Heart left ventricle (tissue), 13 donors: ENCODE data around the gene DYNLT4.

Experiments
- POLR2A ChIP-seq, 2 donors: fragments of 450-650 bp; IDR thresholded peaks; one replicate each; pipeline ENCODE4 v1.6.1; 2017; ENCODE audit warnings: antibody characterized with exemption in 2 of 2, mild to moderate bottlenecking in 2 of 2, moderate library complexity in 2 of 2
- TF ChIP-seq, protein P1 (sequence below), 12 donors: fragments of 200-600 bp; sonication (generic) in 4 of 12; IDR thresholded peaks; one replicate each; pipeline versions ENCODE4 v1.5.0 to v1.8.0; 2018 to 2022; ENCODE audit warnings: antibody characterized with exemption in 12 of 12, mild to moderate bottlenecking in 5 of 12
- donor health status: ischemic (EF 13 %, LVEDD 7.1; RV severe dilation, severe dysfunction).
- donor health status: DM: no; HTN: yes; CAD: no.
- donor health status: DM: no; HTN: no; CAD: no.
- donor health status: ischemic (EF 25% LVEDD 6.9; RV normal size, moderate dysfunction).
- donor health status: ischemic (EF 25% LVEDD 5.7; RV mildly dilated, moderate dysfunction).
- donor health status: ischemic (EF 35%, LVEDD 5.7; RV mildly dilated, moderate dysfunction).
- donor health status: nonischemic (EF 11% LVEDD 7.7; RV severe dilation, severe dysfunction).
- donor health status: DM: yes; HTN: yes; CAD: no.
- donor health status: PGD.
- donor health status: ischemic (EF 29% LVEDD 5.4; RV normal size, mild dysfunction).
- donor health status: nonischemic (EF 23%, LVEDD 6.1; RV moderate dilation, normal function).

DNA sequence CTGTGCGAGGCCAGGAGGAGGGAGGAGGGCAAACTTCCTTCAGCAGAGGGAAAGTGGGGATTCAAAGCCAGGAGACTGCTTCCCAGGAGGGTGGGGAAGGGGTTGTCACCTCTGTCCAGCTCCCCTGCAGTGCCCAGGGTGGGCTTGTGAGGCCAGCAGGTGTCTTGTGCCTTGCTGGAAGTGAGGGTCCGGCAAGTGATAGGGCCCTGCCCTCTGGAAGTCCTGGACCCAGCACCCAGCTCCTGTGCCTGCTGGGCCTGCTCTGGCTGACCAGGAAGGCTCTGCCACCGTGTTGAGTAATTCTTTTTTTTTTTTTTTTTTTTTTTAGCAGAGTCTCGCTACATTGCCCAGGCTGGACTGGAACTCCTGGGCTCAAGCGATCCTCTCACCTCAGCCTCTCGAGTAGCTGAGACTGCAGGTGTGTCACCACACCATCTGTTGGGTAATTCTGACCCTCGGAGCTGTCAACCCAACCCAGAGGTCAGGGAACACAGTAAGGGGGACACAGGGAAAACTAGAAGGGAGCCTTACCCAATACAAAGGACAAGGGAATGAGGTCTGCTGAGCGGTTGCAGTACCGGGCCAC, 20.2 kb downstream of the DYNLT4 start:
- TF ChIP-seq, protein P1, sequence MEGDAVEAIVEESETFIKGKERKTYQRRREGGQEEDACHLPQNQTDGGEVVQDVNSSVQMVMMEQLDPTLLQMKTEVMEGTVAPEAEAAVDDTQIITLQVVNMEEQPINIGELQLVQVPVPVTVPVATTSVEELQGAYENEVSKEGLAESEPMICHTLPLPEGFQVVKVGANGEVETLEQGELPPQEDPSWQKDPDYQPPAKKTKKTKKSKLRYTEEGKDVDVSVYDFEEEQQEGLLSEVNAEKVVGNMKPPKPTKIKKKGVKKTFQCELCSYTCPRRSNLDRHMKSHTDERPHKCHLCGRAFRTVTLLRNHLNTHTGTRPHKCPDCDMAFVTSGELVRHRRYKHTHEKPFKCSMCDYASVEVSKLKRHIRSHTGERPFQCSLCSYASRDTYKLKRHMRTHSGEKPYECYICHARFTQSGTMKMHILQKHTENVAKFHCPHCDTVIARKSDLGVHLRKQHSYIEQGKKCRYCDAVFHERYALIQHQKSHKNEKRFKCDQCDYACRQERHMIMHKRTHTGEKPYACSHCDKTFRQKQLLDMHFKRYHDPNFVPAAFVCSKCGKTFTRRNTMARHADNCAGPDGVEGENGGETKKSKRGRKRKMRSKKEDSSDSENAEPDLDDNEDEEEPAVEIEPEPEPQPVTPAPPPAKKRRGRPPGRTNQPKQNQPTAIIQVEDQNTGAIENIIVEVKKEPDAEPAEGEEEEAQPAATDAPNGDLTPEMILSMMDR (IDR thresholded peaks at IDR 0.05): no peak
- no peak for TF ChIP-seq POLR2A (IDR thresholded peaks at IDR 0.05)
